Right ventricle myocardium superior (tissue), 1 donor: ENCODE results near the gene GOLGA3. TPM values are rescaled to one million over a fixed set of nuclear protein-coding genes. Genes with fewer than 3 reads are reported as not detected.
"Not testable (repeated sequence)": the region's sequence is repeated elsewhere in the genome, so short reads cannot be mapped to it uniquely, and the experiment has no call there.

Source experiments
- ATAC-seq: fragments of 200-7000 bp; cut with Tn5 transposase; one replicate; pipeline ENCODE4 v1.9.1; 2020; ENCODE audit warnings: mild to moderate bottlenecking; ENCODE audit not compliant: poor library complexity
- DNase-seq: peaks from one replicate; pipeline ENCODE4 v3.0.0-alpha.2; 2020
- intact Hi-C: fragments of 100-400 bp; cut with DNase I; formaldehyde crosslinking; loops from one replicate; pipeline ENCODE4 v1.11.2; 2022
- total RNA-seq: library from RNA; stranded (reverse); fragmentation: NEBNext Ultra II Directional; extraction: Animal tissue kit (Norgen Biotek cat#: 25700); gene quantifications from one replicate; pipeline ENCODE4 v1.2.1, GENCODE V29; 2021
- donor health status: DM: no; HTN: yes; CAD: no; lungs with severe emphysema.

Gene GOLGA3
- total RNA-seq, 1 donor from 2014 or later = 24.8 TPM

GRCh38 chr12:132827763-132828703, 636 bp downstream of the GOLGA3 start:
- intact Hi-C loops = no loop called here
- no peak for ATAC-seq
- no peak for DNase-seq

GRCh38 chr12:132825861-132826260, 2.8 kb downstream of the GOLGA3 start:
- no peak for ATAC-seq
- no peak for DNase-seq
- intact Hi-C loops = no loop called here

GRCh38 chr12:132825089-132825488, 3.6 kb downstream of the GOLGA3 start:
- intact Hi-C loops = no loop called here
- DNase-seq = no peak
- no peak for ATAC-seq

GRCh38 chr12:132824053-132824452, 4.6 kb downstream of the GOLGA3 start:
- no peak for DNase-seq

GRCh38 chr12:132818562-132818961, 10.1 kb downstream of the GOLGA3 start:
- intact Hi-C loops = no loop called here
- DNase-seq (no peak), ATAC-seq (no peak)

More at GRCh38 chr12:132824053-132824452, 4.6 kb downstream of the GOLGA3 start:
- intact Hi-C loops = no loop called here
- ATAC-seq = no peak

- DNase-seq = no peak
- intact Hi-C loops = no loop called here
- no peak for ATAC-seq
These were observed 14.4 kb downstream of the GOLGA3 start for GRCh38 chr12:132814232-132814631.

- no peak for ATAC-seq
- DNase-seq = no peak
- intact Hi-C loops = no loop called here
These were observed 15.2 kb downstream of the GOLGA3 start for GRCh38 chr12:132813443-132813842.

- ATAC-seq = no peak
- intact Hi-C loops = no loop called here
- DNase-seq = no peak
These were observed 15.9 kb downstream of the GOLGA3 start for GRCh38 chr12:132812631-132813305.

GRCh38 chr12:132809391-132809790, 19.3 kb downstream of the GOLGA3 start:
- ATAC-seq, intact Hi-C loops: not testable (repeated sequence)
- peak; percentile 56 for DNase-seq

GRCh38 chr12:132807295-132808092, 21.2 kb downstream of the GOLGA3 start:
- intact Hi-C loops = no loop called here
- DNase-seq (no peak), ATAC-seq (no peak)

- DNase-seq = no peak
- intact Hi-C loops = no loop called here
- no peak for ATAC-seq
These were observed 21.8 kb downstream of the GOLGA3 start for GRCh38 chr12:132806857-132807256.

- intact Hi-C loops = no loop called here
- no peak for DNase-seq
- no peak for ATAC-seq
These were observed 24.2 kb downstream of the GOLGA3 start for GRCh38 chr12:132804426-132804861.

GRCh38 chr12:132803888-132804287, 24.8 kb downstream of the GOLGA3 start:
- peak; percentile 67 for ATAC-seq
- intact Hi-C loops = no loop called here
- DNase-seq = peak; percentile 73

GRCh38 chr12:132803125-132803524, 25.5 kb downstream of the GOLGA3 start:
- intact Hi-C loops = no loop called here
- ATAC-seq = no peak
- no peak for DNase-seq

GRCh38 chr12:132801741-132802140, 26.9 kb downstream of the GOLGA3 start:
- intact Hi-C loops = no loop called here
- DNase-seq = no peak
- ATAC-seq = no peak

- intact Hi-C loops = no loop called here
- no peak for ATAC-seq
- DNase-seq = no peak
These were observed 29.8 kb downstream of the GOLGA3 start for GRCh38 chr12:132798836-132799235.

GRCh38 chr12:132797820-132798570, 30.7 kb downstream of the GOLGA3 start:
- ATAC-seq (no peak), DNase-seq (no peak)
- intact Hi-C loops = no loop called here

GRCh38 chr12:132795847-132796246, 32.8 kb downstream of the GOLGA3 start:
- no peak for ATAC-seq
- intact Hi-C loops = no loop called here

More at GRCh38 chr12:132795847-132796246, 32.8 kb downstream of the GOLGA3 start:
- DNase-seq = no peak
